NCI-H748 treated with DMSO at 0.1 percent for 48 hours (cell line): ENCODE results near the gene DNM2.
"Not testable (repeated sequence)": the region's sequence is repeated elsewhere in the genome, so short reads cannot be mapped to it uniquely, and the experiment has no call there.

Experiments used
- DNase-seq: peaks from one replicate; lab custom pipeline; 2025; lab: John Stamatoyannopoulos, UW

The DNM2 gene

GRCh38 chr19:10717356-10718204, at the start of gene DNM2:
DNM2 (plus strand) TSS chr19:10718079; CDS start chr19:10718243, 164 bp downstream.
- DNase-seq: peak; percentile 97

GRCh38 chr19:10669246-10669645, 48.6 kb upstream of the DNM2 start:
- no peak for DNase-seq

- DNase-seq: no peak
Observed at GRCh38 chr19:10670182-10670581, 47.7 kb upstream of the DNM2 start.

- no peak for DNase-seq
Observed at GRCh38 chr19:10670876-10671804, 46.7 kb upstream of the DNM2 start.

- not testable (repeated sequence) for DNase-seq
Observed at GRCh38 chr19:10671922-10672321, 46.0 kb upstream of the DNM2 start.

- DNase-seq: not testable (repeated sequence)
Observed at GRCh38 chr19:10675214-10675613, 42.7 kb upstream of the DNM2 start.

- no peak for DNase-seq
Observed at GRCh38 chr19:10677751-10678150, 40.1 kb upstream of the DNM2 start.

- DNase-seq: no peak
Observed at GRCh38 chr19:10678813-10679212, 39.1 kb upstream of the DNM2 start.

GRCh38 chr19:10679743-10680142, 38.1 kb upstream of the DNM2 start:
- DNase-seq: no peak

GRCh38 chr19:10680545-10681135, 37.2 kb upstream of the DNM2 start:
- no peak for DNase-seq

GRCh38 chr19:10681658-10682057, 36.2 kb upstream of the DNM2 start:
- DNase-seq: no peak

GRCh38 chr19:10682397-10683063, 35.3 kb upstream of the DNM2 start:
- DNase-seq: no peak

- DNase-seq: no peak
Observed at GRCh38 chr19:10683064-10683426, 34.8 kb upstream of the DNM2 start.

- no peak for DNase-seq
Observed at GRCh38 chr19:10683582-10683981, 34.3 kb upstream of the DNM2 start.

- no peak for DNase-seq
Observed at GRCh38 chr19:10685210-10685609, 32.7 kb upstream of the DNM2 start.

- DNase-seq: no peak
Observed at GRCh38 chr19:10686193-10686592, 31.7 kb upstream of the DNM2 start.

- DNase-seq: no peak
Observed at GRCh38 chr19:10686661-10687517, 31.0 kb upstream of the DNM2 start.

GRCh38 chr19:10687518-10688288, 30.2 kb upstream of the DNM2 start:
- no peak for DNase-seq

- DNase-seq: no peak
Observed at GRCh38 chr19:10688545-10689280, 29.2 kb upstream of the DNM2 start.
